Uterus (tissue), 4 donors: ENCODE results near the gene RGS7. TPM values are rescaled to one million over a fixed set of nuclear protein-coding genes. Genes with fewer than 3 reads are reported as not detected.
"Not testable (repeated sequence)": the region's sequence is repeated elsewhere in the genome, so short reads cannot be mapped to it uniquely, and the experiment has no call there.

ENCODE experiments used
- DNase-seq, 2 donors: peaks; one replicate each; pipeline ENCODE4 v3.0.0-alpha.2; 2019 to 2020
- H3K27ac ChIP-seq, 2 donors: fragments of 200-600 bp; sonication (generic); 1 replicate in 1 of 2; 2 replicates in 1 of 2; pipeline ENCODE4 v1.5.1; 2016 to 2018
- H3K27me3 ChIP-seq, 2 donors: fragments of 200-600 bp; sonication (generic); one replicate each; pipeline ENCODE4 v1.5.1; 2018 to 2019; ENCODE audit warnings: control low read depth in 1 of 2
- H3K36me3 ChIP-seq, 2 donors: fragments of 200-600 bp; sonication (generic); one replicate each; pipeline ENCODE4 v1.5.1; 2019; ENCODE audit warnings: control low read depth in 1 of 2
- H3K4me1 ChIP-seq, 2 donors: fragments of 200-600 bp; sonication (generic); one replicate each; pipeline ENCODE4 v1.5.1; 2018 to 2019; ENCODE audit warnings: control low read depth in 1 of 2
- H3K4me3 ChIP-seq, 2 donors: fragments of 200-600 bp; sonication (generic); 1 replicate in 1 of 2; 2 replicates in 1 of 2; pipeline ENCODE4 v1.5.1; 2018 to 2019; ENCODE audit warnings: mild to moderate bottlenecking in 1 of 2
- H3K9me3 ChIP-seq, 2 donors: fragments of 200-600 bp; sonication (generic); one replicate each; pipeline ENCODE4 v1.5.1; 2019; ENCODE audit warnings: control low read depth in 1 of 2
- CTCF ChIP-seq, 4 experiments: fragments of 200-600 bp in 2 of 4; fragments of 450-650 bp in 2 of 4; sonication (generic) in 2 of 4; IDR thresholded peaks; one replicate each; pipeline ENCODE4 v1.5.1; 2016 to 2019; ENCODE audit warnings: antibody characterized with exemption in 4 of 4, mild to moderate bottlenecking in 2 of 4, moderate library complexity in 1 of 4
- POLR2A ChIP-seq, 2 donors: fragments of 450-650 bp; IDR thresholded peaks; one replicate each; pipeline ENCODE4 v1.6.1; 2016; ENCODE audit warnings: antibody characterized with exemption in 2 of 2, mild to moderate bottlenecking in 1 of 2, moderate library complexity in 1 of 2
- intact Hi-C: fragments of 100-400 bp; cut with DNase I; formaldehyde crosslinking; loops from one replicate; pipeline ENCODE4 v1.15.1; 2023; ENCODE audit warnings: low total_unique reads
- total RNA-seq, 4 donors: library from RNA; depleted of rRNA in 3 of 4; stranded (reverse); fragments of >200 nt in 3 of 4; gene quantifications; one replicate each; pipeline versions ENCODE4 v1.1.0 to v1.2.4, GENCODE V29; 2014 to 2023
- donor health status: DM: yes; HTN: yes; CAD: no.

RGS7 gene
- total RNA-seq, 4 donors from 2014 or later, result 0.62 TPM; not detected in 3

GRCh38 chr1:241167121-241167630 lies 189.8 kb downstream of the RGS7 start:
- no peak for DNase-seq
- no peaks in the 10 kb centered on the region for H3K27me3 ChIP-seq
- TF ChIP-seq POLR2A (IDR thresholded peaks at IDR 0.05) (no peak), CTCF (IDR thresholded peaks at IDR 0.05) (no peak)
- no peaks in the 10 kb centered on the region for H3K9me3 ChIP-seq
- no peak overlapping the region for H3K4me3 ChIP-seq
- H3K36me3 ChIP-seq, result no peaks in the 10 kb centered on the region
- no peaks in the 10 kb centered on the region for H3K4me1 ChIP-seq
- H3K27ac ChIP-seq, result no peak overlapping the region
- intact Hi-C loops, result no loop called here

- H3K27ac ChIP-seq, result no peak overlapping the region
- H3K4me3 ChIP-seq, result no peak overlapping the region
- intact Hi-C loops, result no loop called here
- no peak for DNase-seq
- H3K9me3 ChIP-seq, result no peaks in the 10 kb centered on the region
- TF ChIP-seq CTCF (IDR thresholded peaks at IDR 0.05) (no peak), POLR2A (IDR thresholded peaks at IDR 0.05) (no peak)
- H3K4me1 ChIP-seq, result no peaks in the 10 kb centered on the region
- H3K36me3 ChIP-seq, result no peaks in the 10 kb centered on the region
- H3K27me3 ChIP-seq, result no peaks in the 10 kb centered on the region
Observed at GRCh38 chr1:241166625-241167024, 190.4 kb downstream of the RGS7 start.

- intact Hi-C loops, H3K27ac ChIP-seq: not testable (repeated sequence)
Observed at GRCh38 chr1:241165256-241165655, 191.7 kb downstream of the RGS7 start.

GRCh38 chr1:241163363-241163762 lies 193.6 kb downstream of the RGS7 start:
- no peak overlapping the region for H3K4me3 ChIP-seq
- no peaks in the 10 kb centered on the region for H3K27me3 ChIP-seq
- no peak for DNase-seq
- no peaks in the 10 kb centered on the region for H3K9me3 ChIP-seq
- intact Hi-C loops, result no loop called here
- no peak overlapping the region for H3K27ac ChIP-seq
- no peaks in the 10 kb centered on the region for H3K36me3 ChIP-seq
- no peaks in the 10 kb centered on the region for H3K4me1 ChIP-seq
- TF ChIP-seq CTCF (IDR thresholded peaks at IDR 0.05), result no peak
- TF ChIP-seq POLR2A (IDR thresholded peaks at IDR 0.05), result no peak

More at GRCh38 chr1:241165256-241165655, 191.7 kb downstream of the RGS7 start:
- H3K27me3 ChIP-seq, H3K9me3 ChIP-seq, H3K36me3 ChIP-seq, H3K4me1 ChIP-seq, DNase-seq, H3K4me3 ChIP-seq: not testable (repeated sequence)

- Histone ChIP-seq H3K27ac (no peak overlapping the region), H3K4me3 (no peak overlapping the region), H3K4me1 (no peaks in the 10 kb centered on the region), H3K9me3 (no peaks in the 10 kb centered on the region), H3K27me3 (no peaks in the 10 kb centered on the region), H3K36me3 (no peaks in the 10 kb centered on the region)
- intact Hi-C loops, result no loop called here
- no peak for DNase-seq
- no peak for TF ChIP-seq POLR2A (IDR thresholded peaks at IDR 0.05)
- no peak for TF ChIP-seq CTCF (IDR thresholded peaks at IDR 0.05)
Observed at GRCh38 chr1:241161188-241161689, 195.8 kb downstream of the RGS7 start.

GRCh38 chr1:241157435-241157834 lies 199.6 kb downstream of the RGS7 start:
- DNase-seq, result no peak
- H3K4me3 ChIP-seq, result no peak overlapping the region
- H3K36me3 ChIP-seq, result no peaks in the 10 kb centered on the region
- H3K27ac ChIP-seq, result no peak overlapping the region
- no peaks in the 10 kb centered on the region for H3K27me3 ChIP-seq
- TF ChIP-seq CTCF (IDR thresholded peaks at IDR 0.05) (no peak), POLR2A (IDR thresholded peaks at IDR 0.05) (no peak)
- intact Hi-C loops, result no loop called here
- no peaks in the 10 kb centered on the region for H3K4me1 ChIP-seq
- H3K9me3 ChIP-seq, result no peaks in the 10 kb centered on the region
